ENCODE measurements around the gene TMEM86B.

The TMEM86B gene

GRCh38 chr19:55209693-55210472 lies 18.7 kb downstream of the TMEM86B start:
- POLR2A ChIA-PET: interaction anchor here (0.7 to 1.6 kb wide), 3 partner anchors 41 to 198 kb away, joined by 3 read pairs; partner anchors contain the start of gene UBE2S
- no peaks in the 10 kb centered on the region; the same call in 1 of the 2 replicates for H3K9me3 ChIP-seq (ENCODE audit: control insufficient read depth, insufficient read depth, low read depth, low read length)
- H3K4me3 ChIP-seq (ENCODE audit: low read depth, low read length): no peak overlapping the region
- no peak for TF ChIP-seq ZNF561 (tag by site-specific recombination; IDR thresholded peaks at IDR 0.05; ENCODE audit: borderline replicate concordance)
- TF ChIP-seq PRDM6 (tag by site-specific recombination; IDR thresholded peaks at IDR 0.05): no peak
- peak; percentile 81 for TF ChIP-seq GLIS1 (tag by site-specific recombination; IDR thresholded peaks at IDR 0.05)
- no peak for TF ChIP-seq ZNF274 (IDR thresholded peaks at IDR 0.05; ENCODE audit: low read length)
- no peak for TF ChIP-seq ZNF274 (tag by site-specific recombination; IDR thresholded peaks at IDR 0.05; ENCODE audit: borderline replicate concordance)
- peak; percentile 44 for TF ChIP-seq PRDM1 (tag by site-specific recombination; IDR thresholded peaks at IDR 0.05)
- no peak for TF ChIP-seq ZBTB11 (tag by site-specific recombination; conservative IDR thresholded peaks at IDR 0.05; ENCODE audit: low read depth)
- TF ChIP-seq ZBTB17 (tag by site-specific recombination; IDR thresholded peaks at IDR 0.05): peak; percentile 45
- 0 out of 2 replicates have a peak, but pooled peaks have one; percentile 48 for TF ChIP-seq ZBTB10 (tag by site-specific recombination; IDR thresholded peaks at IDR 0.05)
- peak; percentile 83 for TF ChIP-seq ZNF366 (tag by site-specific recombination; conservative IDR thresholded peaks at IDR 0.05)
- peak; percentile 72 for TF ChIP-seq ZNF335 (tag by site-specific recombination; conservative IDR thresholded peaks at IDR 0.05)
- TF ChIP-seq ZBTB20 (tag by site-specific recombination; IDR thresholded peaks at IDR 0.05): peak; percentile 35; the same call in 1 of the 2 replicates
- peak; percentile 65; the same call in 1 of the 2 replicates for TF ChIP-seq ZEB2 (tag by site-specific recombination; IDR thresholded peaks at IDR 0.05)
- TF ChIP-seq ZNF600 (tag by site-specific recombination; IDR thresholded peaks at IDR 0.05): 0 out of 2 replicates have a peak, but pooled peaks have one; percentile 42
- peak; percentile 34; the same call in 1 of the 2 replicates for TF ChIP-seq ZNF629 (tag by site-specific recombination; IDR thresholded peaks at IDR 0.05)
- TF ChIP-seq ZNF623 (tag by site-specific recombination; IDR thresholded peaks at IDR 0.05): 0 out of 2 replicates have a peak, but pooled peaks have one; percentile 25
- TF ChIP-seq ZNF76 (tag by site-specific recombination; IDR thresholded peaks at IDR 0.05; ENCODE audit: borderline replicate concordance, low read depth): 0 out of 2 replicates have a peak, but pooled peaks have one; percentile 23
- TF ChIP-seq REPIN1 (tag by site-specific recombination; IDR thresholded peaks at IDR 0.05; ENCODE audit: low read depth): no peak
- peak; percentile 66 for TF ChIP-seq PRDM10 (tag by site-specific recombination; IDR thresholded peaks at IDR 0.05)
- TF ChIP-seq PATZ1 (tag by site-specific recombination; IDR thresholded peaks at IDR 0.05): 0 out of 2 replicates have a peak, but pooled peaks have one; percentile 17
- TF ChIP-seq KLF17 (tag by site-specific recombination; IDR thresholded peaks at IDR 0.05): 0 out of 2 replicates have a peak, but pooled peaks have one; percentile 13
- H3K4me1 ChIP-seq (ENCODE audit: control insufficient read depth, insufficient read depth, low read length): peaks cover 13% of the 10 kb centered on the region
- H3K27ac ChIP-seq (ENCODE audit: extremely low read depth, low read depth, low read length): peak overlapping the region; percentile 22; the same call in 1 of the 2 replicates
- CTCF ChIA-PET: interaction anchor here (0.6 to 0.8 kb wide), 6 partner anchors 10 to 145 kb away, joined by 3 read pairs; no protein-coding TSS in a partner anchor
- H3K36me3 ChIP-seq (ENCODE audit: control insufficient read depth in 2 of 2, insufficient read depth in 1 of 2, low read length in 2 of 2): no peaks in the 10 kb centered on the region
